Measurements from ENCODE around the gene SURF6. TPM values are rescaled to one million over a fixed set of nuclear protein-coding genes. Genes with fewer than 3 reads are reported as not detected.
"Not testable (repeated sequence)": the region's sequence is repeated elsewhere in the genome, so short reads cannot be mapped to it uniquely, and the experiment has no call there.

SURF6 gene
- total RNA-seq, 3 donors from 2014 or later: 23.7 to 24.7 (median 24.0) TPM

- no peak for DNase-seq
- no peak for TF ChIP-seq CTCF (IDR thresholded peaks at IDR 0.05)
- intact Hi-C loops (cut with DNase I, micrococcal nuclease): no loop called here
- peaks cover 15% of the 10 kb centered on the region for H3K36me3 ChIP-seq (ENCODE audit: low read depth)
- no peak for ATAC-seq
- no peaks in the 10 kb centered on the region for H3K9me3 ChIP-seq
- no peak overlapping the region for H3K4me3 ChIP-seq
- peaks cover 27% of the 10 kb centered on the region for H3K4me1 ChIP-seq (ENCODE audit: low read depth)
Observed at GRCh38 chr9:133333011-133333410, 3.0 kb downstream of the SURF6 start.

GRCh38 chr9:133332381-133332730 lies 3.6 kb downstream of the SURF6 start:
- intact Hi-C loops (cut with DNase I, micrococcal nuclease): no loop called here
- Histone ChIP-seq H3K9me3 (no peaks in the 10 kb centered on the region), H3K4me3 (no peak overlapping the region), H3K4me1 (ENCODE audit: low read depth) (peaks cover 27% of the 10 kb centered on the region), H3K36me3 (ENCODE audit: low read depth) (peaks cover 15% of the 10 kb centered on the region)
- no peak for TF ChIP-seq CTCF (IDR thresholded peaks at IDR 0.05)
- DNase-seq: no peak
- no peak for ATAC-seq

- no peak for TF ChIP-seq CTCF (IDR thresholded peaks at IDR 0.05)
- H3K4me1 ChIP-seq (ENCODE audit: low read depth): peaks cover 27% of the 10 kb centered on the region
- peaks cover 15% of the 10 kb centered on the region for H3K36me3 ChIP-seq (ENCODE audit: low read depth)
- H3K4me3 ChIP-seq: no peak overlapping the region
- DNase-seq (no peak), ATAC-seq (no peak)
- H3K9me3 ChIP-seq: no peaks in the 10 kb centered on the region
- intact Hi-C loops (cut with DNase I, micrococcal nuclease): no loop called here
Observed at GRCh38 chr9:133331641-133332380, 4.2 kb downstream of the SURF6 start.

GRCh38 chr9:133331221-133331620 lies 4.8 kb downstream of the SURF6 start:
- H3K36me3 ChIP-seq (ENCODE audit: low read depth): peaks cover 15% of the 10 kb centered on the region
- ATAC-seq: no peak
- TF ChIP-seq CTCF (IDR thresholded peaks at IDR 0.05): no peak
- peaks cover 23% of the 10 kb centered on the region for H3K4me1 ChIP-seq (ENCODE audit: low read depth)
- H3K9me3 ChIP-seq: no peaks in the 10 kb centered on the region
- no peak for DNase-seq
- no peak overlapping the region for H3K4me3 ChIP-seq
- intact Hi-C loops (cut with DNase I, micrococcal nuclease): no loop called here

GRCh38 chr9:133329306-133330156 lies 6.5 kb downstream of the SURF6 start:
- Histone ChIP-seq H3K4me1 (ENCODE audit: low read depth) (peaks cover 16% of the 10 kb centered on the region), H3K36me3 (ENCODE audit: low read depth) (peaks cover 15% of the 10 kb centered on the region)
- DNase-seq: peak in 2 of 3 donors; percentile 49 to 69
- intact Hi-C loops (cut with DNase I, micrococcal nuclease): loop anchor here in 1 of 2 donors (10.0 kb wide), 1 partner anchor 145 kb away; no protein-coding TSS in a partner anchor
- TF ChIP-seq CTCF (IDR thresholded peaks at IDR 0.05): peak; percentile 64
- H3K4me3 ChIP-seq, H3K9me3 ChIP-seq, ATAC-seq: not testable (repeated sequence)
